Measurements from ENCODE around the gene SMIM28.

Gene SMIM28

GRCh38 chr6:138430361-138431145 is 52.8 kb downstream of the SMIM28 start:
- in situ Hi-C loops (cut with HindIII; ENCODE audit: low pct_unique_long_range_greater_than_20kb, low sequenced_read_pairs), result no loop called here
- no peak for DNase-seq (ENCODE audit: low read depth in 1 of 2, low spot score in 1 of 2)
- TF ChIP-seq JUND (IDR thresholded peaks at IDR 0.05; ENCODE audit: low read depth), result no peak

- in situ Hi-C loops (cut with HindIII; ENCODE audit: low pct_unique_long_range_greater_than_20kb, low sequenced_read_pairs), result no loop called here
- DNase-seq (ENCODE audit: low read depth in 1 of 2, low spot score in 1 of 2), result no peak
- TF ChIP-seq JUND (IDR thresholded peaks at IDR 0.05; ENCODE audit: low read depth), result no peak
Measured at GRCh38 chr6:138431256-138432062, 53.8 kb downstream of the SMIM28 start.

- in situ Hi-C loops (cut with HindIII; ENCODE audit: low pct_unique_long_range_greater_than_20kb, low sequenced_read_pairs), result no loop called here
- no peak for TF ChIP-seq JUND (IDR thresholded peaks at IDR 0.05; ENCODE audit: low read depth)
- DNase-seq (ENCODE audit: low read depth in 1 of 2, low spot score in 1 of 2), result no peak
Measured at GRCh38 chr6:138432063-138432356, 54.3 kb downstream of the SMIM28 start.

Data from T47D (cell line).